ENCODE results near the gene SMTNL2.
"Not testable (repeated sequence)": the region's sequence is repeated elsewhere in the genome, so short reads cannot be mapped to it uniquely, and the experiment has no call there.

Gene SMTNL2

GRCh38 chr17:4585638-4585994, 1.3 kb downstream of the SMTNL2 start:
- no peak for DNase-seq (ENCODE audit: low read depth)

DNA sequence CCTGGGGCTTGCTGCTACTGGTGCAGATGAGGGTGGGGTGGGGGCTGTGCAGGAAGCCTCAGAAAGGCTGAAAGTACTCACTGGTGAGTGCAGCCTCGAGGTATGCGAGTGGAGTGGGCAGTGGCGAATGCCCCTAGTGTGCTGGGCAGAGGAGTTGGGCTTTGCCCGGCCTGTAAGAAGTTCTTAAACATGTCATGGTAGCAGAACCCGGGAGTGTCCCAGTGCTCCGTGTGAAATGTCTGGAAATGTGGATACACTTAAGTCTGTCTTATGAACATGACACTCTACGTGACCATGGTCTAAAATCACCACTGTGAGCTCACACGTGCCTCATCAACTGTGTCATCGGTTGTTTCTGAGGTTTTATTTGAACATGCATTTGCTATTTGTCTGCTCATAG, 1.7 kb downstream of the SMTNL2 start:
- DNase-seq (ENCODE audit: low read depth), result no peak

DNA sequence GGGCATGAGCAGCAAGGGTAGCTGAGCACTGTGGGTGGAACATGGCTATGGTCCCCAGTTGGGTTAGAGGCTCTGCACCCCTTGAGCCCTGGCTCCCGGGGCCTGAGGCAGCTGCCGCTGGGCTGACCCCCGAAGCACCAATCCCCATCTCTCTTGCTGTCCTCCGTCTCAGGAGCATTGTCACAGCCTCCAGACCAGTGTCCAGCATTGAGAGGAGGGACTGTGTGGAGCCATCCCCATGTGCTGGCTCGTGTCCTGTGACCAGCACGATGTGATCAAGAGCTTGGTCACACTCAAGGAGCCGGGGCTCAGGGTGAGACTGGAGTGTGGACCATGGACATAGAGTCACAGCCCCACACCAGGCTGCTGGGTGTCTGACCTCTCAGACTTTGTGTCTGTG, 2.9 kb downstream of the SMTNL2 start:
- no peak for DNase-seq (ENCODE audit: low read depth)

GRCh38 chr17:4587803-4588202, 3.5 kb downstream of the SMTNL2 start:
- DNase-seq (ENCODE audit: low read depth), result no peak

DNA sequence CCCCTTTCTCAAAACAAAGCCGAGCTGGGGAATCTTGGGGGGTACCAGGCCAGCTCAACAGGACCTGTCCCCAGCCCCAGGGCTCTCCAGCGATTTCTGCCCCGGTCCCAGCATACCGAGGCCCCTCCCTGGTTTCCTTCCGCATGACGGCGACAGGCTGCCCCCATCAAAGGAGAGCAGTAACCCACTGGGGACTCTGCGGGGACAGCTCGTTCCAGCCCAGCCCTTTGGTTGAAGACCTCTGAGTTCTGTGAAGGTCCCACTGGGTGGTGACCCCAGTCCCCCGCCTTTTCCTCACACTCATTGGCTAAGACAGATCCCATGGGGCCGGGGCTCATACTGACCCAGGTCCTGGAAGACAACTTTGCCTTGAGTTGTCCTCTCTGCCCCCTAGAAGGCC, 4.1 kb downstream of the SMTNL2 start:
- no peak for DNase-seq (ENCODE audit: low read depth)

GRCh38 chr17:4588898-4589625, 4.7 kb downstream of the SMTNL2 start:
- no peak for DNase-seq (ENCODE audit: low read depth)

DNA sequence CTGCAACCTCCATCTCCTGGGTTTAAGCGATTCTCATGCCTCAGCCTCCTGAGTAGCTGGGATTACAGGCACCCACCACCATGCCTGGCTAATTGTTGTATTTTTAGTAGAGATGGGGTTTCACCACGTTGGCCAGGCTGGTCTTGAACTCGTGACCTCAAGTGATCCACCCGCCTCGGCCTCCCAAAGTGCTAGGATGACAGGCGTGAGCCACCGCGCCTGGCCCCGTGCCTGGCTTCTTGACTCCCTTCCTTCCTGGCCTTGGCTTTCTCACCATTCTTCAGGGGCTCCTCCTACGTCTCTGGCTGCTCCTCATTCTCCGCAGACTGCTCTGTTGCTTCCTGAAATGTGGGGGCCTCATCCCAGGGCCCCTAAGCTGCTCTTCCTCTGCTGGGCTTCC, 5.7 kb downstream of the SMTNL2 start:
- DNase-seq (ENCODE audit: low read depth), result not testable (repeated sequence)

DNA sequence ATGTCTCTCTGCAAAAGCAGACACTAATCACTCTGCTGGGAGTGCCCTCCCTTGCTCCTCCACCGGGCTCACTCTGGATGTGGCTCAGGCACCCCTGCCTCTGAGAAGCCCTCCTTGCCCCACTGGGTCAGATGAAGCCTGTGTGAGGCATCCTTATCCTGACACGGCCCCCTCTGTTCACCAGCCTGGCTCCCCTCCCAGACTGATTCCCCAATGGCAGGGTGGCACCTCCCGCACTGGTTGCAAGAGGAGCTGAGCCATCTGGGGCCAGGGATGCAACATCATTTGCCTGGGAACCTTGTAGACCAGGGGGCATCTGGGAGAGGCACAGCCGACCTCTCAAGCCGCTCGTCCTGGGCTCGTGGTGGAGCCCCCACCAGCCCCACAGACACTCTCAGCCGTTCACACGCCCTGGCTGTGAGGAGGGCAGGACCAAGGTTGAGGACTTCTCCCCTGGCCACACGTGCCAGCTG, 6.7 kb downstream of the SMTNL2 start:
- no peak for DNase-seq (ENCODE audit: low read depth)

DNA sequence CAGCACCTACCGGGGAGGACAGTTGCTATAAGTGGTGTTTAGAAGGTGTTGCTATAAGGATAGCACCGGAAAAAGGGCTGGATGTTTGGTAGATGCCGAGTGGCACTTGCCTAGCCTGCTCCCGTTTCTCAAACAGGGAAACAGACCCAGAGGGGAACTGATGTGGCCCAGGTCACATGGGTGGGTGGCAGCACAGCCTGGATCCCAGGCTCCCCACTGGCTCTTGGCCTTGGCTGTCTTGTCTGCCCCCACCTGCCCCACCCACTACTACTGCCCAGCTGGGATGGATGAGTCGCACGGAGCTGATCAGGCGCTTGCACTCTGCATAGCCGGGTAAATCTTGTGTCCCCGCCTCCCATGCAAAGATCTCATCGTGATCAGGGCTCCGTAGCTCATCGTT, 7.2 kb downstream of the SMTNL2 start:
- DNase-seq (ENCODE audit: low read depth), result peak; percentile 48

DNA sequence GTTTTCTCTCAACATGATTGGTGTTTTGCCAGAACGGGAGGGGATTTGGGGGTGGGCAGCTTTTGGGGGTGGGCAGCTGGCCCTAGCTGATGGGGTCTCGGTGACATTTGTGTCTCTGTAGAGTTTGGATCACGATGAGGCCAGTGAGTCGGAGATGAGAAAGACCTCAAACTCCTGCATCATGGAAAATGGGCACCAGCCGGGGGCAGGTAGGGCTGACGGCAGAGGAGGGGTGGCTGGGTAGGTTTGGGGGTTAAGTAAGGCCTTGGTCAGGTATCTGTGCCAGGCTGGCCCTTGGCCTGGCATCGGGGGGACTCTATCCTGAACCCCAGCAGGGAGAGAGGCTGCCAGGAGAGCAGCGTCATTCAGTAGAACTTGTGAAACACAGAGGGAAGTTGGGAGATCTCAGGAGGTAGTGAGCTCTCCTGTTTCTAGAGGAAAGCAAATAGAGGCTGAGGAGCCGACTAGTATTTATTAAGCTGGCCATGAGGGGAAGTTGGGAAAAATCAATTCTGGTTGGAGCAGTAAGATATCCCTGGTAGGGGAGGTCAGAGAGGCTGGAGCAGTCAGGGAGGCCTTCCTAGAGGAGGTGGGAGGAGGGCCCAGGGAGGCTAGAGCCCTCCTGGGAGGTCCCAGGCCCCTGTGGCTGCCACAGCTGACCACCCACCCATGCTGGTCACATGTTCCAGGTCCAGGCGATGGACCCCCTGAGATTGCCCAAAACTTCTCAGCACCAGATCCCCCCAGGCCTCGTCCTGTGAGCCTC, 8.1 kb downstream of the SMTNL2 start:
- no peak for DNase-seq (ENCODE audit: low read depth)

DNA sequence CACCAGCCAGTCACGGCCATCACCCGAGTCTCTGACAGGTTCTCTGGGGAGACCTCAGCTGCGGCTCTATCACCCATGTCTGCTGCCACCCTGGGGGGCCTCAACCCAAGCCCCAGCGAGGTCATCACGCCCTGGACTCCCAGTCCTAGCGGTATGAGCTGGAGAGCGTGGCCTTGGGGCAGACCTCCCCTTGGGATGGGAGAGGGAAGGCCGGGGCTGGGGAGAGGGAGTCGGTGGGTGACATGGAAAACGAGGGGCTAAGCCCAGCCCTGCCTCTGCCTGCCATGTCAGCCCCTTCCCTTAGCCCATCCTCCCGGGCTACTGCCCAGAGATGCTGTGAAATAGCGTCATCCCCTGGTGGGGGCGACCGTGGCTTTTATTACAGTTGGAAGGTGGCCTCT, 8.7 kb downstream of the SMTNL2 start:
- no peak for DNase-seq (ENCODE audit: low read depth)

GRCh38 chr17:4594406-4594805, 10.1 kb downstream of the SMTNL2 start:
- DNase-seq (ENCODE audit: low read depth), result no peak

DNA sequence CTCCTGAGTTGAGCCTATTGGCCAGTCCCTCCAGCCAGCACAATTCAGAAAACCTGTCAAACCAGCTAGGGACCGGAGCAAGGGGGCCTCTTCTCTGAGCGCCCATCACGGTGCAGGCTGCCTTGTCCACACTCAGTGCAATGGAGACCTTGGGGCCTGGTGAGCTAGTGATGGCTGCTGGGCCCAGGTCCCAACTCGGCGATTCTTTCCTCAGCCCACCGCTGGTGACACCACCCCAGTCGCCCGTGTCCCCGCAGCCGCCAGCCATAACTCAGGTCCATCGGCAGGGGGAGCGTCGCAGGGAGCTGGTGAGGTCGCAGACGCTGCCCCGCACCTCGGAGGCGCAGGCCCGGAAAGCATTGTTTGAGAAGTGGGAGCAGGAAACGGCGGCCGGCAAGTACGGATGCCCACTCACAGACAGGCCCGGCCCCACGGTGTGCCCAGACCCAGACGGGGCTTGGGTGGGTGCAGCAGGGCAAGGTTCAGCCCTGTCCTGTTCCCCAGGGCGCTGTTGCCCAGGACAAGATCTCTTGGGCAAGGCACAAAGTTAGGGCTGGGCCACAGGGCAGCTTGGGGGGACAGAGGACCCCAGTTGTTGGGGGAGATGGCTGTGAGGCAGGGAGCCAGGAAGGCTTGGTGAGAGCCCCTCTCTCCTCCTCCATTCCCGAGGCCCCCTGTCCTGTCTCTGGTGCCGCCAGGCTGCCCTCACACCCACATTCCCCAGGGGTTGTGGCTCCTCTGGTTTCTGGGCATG, 10.8 kb downstream of the SMTNL2 start:
- DNase-seq (ENCODE audit: low read depth), result no peak

DNA sequence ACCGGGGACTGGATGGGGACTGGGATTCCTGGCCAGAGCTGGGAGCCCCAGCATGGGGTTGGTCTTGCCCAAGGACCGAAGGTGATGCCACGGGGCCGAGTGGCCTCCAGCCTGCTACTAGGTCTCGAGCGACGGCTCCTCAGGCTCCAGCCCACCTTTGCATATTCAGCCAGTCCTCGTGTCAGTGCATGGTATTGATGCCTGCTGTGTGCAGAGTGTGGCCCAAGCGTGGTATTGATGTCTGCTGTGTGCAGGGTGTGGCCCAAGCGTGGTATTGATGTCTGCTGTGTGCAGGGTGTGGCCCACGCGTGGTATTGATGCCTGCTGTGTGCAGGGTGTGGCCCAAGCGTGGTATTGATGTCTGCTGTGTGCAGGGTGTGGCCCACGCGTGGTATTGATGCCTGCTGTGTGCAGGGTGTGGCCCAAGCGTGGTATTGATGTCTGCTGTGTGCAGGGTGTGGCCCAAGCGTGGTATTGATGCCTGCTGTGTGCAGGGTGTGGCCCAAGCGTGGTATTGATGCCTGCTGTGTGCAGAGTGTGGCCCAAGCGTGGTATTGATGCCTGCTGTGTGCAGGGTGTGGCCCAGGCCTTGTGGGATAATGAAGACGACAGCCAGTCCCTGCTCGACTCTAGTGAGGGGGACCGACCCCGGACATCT, 11.5 kb downstream of the SMTNL2 start:
- not testable (repeated sequence) for DNase-seq (ENCODE audit: low read depth)

GRCh38 chr17:4596636-4597380, 12.5 kb downstream of the SMTNL2 start:
- DNase-seq (ENCODE audit: low read depth), result no peak

DNA sequence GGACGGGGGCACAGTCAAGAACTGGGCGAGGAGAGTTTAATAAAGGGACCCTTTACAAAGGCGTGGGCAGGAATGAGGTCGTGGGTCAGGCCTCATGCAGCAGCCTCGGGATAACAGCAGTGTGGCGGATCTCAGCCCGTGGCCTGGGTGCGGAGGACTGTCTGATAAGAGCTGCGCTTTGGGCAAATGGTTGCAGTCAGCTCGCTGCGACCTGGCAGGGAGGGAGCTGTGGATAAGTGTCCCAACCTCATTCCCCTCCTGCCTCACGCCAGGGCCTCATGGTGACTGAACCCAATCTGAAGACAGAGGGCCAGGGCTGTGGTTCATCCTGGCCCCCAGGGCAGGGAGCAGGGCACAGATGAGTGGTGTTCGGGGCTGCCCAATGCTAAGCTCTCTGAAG, 13.6 kb downstream of the SMTNL2 start:
- no peak for DNase-seq (ENCODE audit: low read depth)

DNA sequence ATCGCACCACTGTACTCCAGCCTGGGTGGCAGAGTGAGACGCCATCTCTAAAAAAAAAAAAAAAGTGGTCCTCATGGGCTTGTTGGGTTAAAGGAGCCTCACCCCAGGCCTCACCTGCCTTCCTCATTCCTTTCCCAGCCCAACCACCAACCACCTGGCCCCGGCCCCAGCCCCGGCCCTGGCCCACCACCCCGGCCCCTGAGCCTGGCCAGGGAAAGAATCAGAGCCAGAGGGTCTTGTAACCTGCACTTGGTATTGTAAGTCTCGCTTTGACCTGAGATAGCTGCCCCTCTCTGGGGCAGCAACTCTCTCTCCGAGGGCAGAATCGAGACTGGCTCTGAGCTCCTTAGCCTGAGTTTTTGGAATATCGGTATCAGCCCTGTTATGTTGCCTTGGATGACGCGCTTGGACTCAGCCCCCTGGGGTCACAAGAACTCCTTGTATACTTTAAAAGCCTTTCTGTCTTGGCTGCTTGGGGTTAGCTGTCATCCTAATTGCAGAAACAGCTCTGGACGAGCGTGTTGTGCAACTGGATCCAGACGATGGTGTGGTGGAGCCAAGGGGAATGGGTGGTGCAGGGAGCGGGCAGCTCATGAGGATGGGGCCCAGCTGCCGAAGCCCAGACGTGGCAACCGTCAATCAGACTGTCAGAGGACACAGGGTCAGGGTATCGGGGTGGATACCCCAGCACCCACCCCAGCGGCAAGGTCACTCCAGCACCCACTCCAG, 14.6 kb downstream of the SMTNL2 start:
- DNase-seq (ENCODE audit: low read depth), result no peak

DNA sequence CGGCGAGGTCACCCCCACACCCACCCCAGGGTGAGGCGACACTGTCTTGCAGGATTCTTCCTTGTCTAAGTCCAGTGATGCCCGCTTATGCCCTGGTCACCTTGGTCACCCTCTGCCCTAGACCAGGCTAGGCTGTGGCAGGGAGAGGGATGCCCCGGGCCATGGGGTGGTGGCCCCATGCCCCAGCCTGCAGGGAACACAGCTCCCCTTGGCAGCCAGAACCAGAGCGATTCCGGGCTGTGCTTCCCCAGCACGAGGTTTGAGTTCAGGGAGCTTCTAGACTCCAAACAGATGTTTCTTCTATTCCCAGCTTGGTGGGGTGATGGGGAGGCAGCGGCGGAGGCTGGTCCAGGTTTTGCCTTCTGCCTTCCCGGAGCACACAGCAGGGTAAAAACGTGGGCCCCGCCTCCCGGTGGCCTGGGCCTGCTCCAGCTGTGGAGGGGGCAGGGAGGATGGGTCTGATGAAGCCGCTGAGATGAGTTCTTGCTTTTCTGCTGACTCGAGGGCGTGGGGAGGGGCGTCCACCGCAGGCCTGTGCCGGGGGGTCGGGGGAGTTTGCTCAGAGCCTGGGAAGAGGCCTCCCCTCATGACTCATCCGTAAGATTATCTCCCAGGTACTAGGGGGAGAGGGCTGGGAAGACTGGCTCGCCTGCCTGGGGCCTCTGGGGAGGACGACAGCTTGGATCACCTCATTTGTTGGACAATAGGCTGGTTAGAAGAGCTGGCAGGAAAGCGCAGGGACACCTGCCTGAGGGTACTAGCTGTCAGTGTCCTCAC, 15.4 kb downstream of the SMTNL2 start:
- DNase-seq (ENCODE audit: low read depth), result peak; percentile 6

DNA sequence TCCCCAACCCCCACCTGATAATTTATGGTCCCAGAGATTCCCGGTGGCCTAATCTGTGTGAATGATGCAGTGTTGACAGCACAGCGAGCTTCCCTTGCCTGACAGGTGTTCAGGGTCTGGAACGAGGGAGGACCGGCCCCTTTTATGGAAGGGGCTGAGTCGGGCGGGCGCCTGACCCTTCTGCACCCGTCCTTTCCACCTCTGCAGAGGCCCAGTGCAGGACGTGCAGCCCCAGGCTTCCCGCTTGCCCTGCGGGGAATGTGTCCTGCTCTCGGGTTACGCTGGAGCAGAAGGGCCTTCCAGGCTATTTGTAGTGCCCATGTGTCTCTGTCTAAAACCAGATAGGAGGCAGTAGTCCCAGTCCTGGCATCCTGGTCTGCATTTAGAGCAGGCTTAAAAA, 16.2 kb downstream of the SMTNL2 start:
- no peak for DNase-seq (ENCODE audit: low read depth)

DNA sequence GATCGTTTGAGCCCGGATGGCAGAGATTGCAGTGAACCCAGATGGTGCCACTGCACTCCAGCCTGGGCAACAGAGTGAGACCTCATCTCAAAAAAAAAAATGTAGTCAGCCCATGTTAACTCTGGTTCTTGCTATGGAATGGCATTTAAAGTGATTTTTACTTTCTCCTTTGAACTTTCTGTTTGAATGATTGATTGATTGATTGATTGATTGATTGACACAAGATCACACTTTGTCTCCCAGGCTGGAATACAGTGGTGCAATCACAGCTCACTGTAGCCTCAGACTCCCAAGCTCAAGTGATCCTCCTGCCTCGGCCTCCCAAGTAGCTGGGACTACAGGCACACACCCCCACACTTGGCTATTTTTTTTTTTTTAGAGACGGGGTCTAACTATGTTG, 17.0 kb downstream of the SMTNL2 start:
- DNase-seq (ENCODE audit: low read depth), result no peak

Data from iris pigment epithelial cell (primary cell).